A549 (cell line): ENCODE data around the gene SOD3. TPM values are rescaled to one million over a fixed set of nuclear protein-coding genes. Genes with fewer than 3 reads are reported as not detected.

ENCODE experiments used
- ATAC-seq, 2 experiments: fragments of 200-7000 bp in 1 of 2; fragments of >200 bp in 1 of 2; cut with Nextera tagmentation in 1 of 2; cut with Tn5 transposase in 1 of 2; 3 replicates each; pipeline versions ENCODE4 v1.8.0 to v1.9.1; 2018 to 2020; ENCODE audit warnings: mild to moderate bottlenecking in 1 of 2, moderate library complexity in 1 of 2
- CTCF ChIA-PET: fragments of 300-600 bp; sonication (Branson Sonifier 250); formaldehyde crosslinking; extraction: SDS; loops from one replicate; lab custom pipeline; 2021; ENCODE audit warnings: antibody characterized with exemption, inconsistent platforms; lab: Yijun Ruan, JAX
- POLR2A ChIA-PET: fragments of 350-600 bp; formaldehyde crosslinking; extraction: SDS; loops from one replicate; lab custom pipeline; 2021; ENCODE audit warnings: antibody characterized with exemption, inconsistent platforms; lab: Yijun Ruan, JAX
- DNase-seq, 2 experiments: peaks; one replicate each; pipeline versions ENCODE4 v3.0.0 to v3.0.0-alpha.2; 2011 to 2016; ENCODE audit warnings: low read depth in 1 of 2, low spot score in 1 of 2
- FAIRE-seq: peaks from 2 replicates; lab custom pipeline; 2011; peaks lifted over from hg19 to GRCh38; lab: Jason Lieb, UNC
- H3K27ac ChIP-seq, 2 experiments: fragments of >200 bp; sonication (Bioruptor Twin); formaldehyde crosslinking; 3 replicates each; pipeline ENCODE4 v1.5.1; 2016 to 2017
- H3K4me1 ChIP-seq: fragments of >200 bp; sonication (Bioruptor Twin); formaldehyde crosslinking; 3 replicates; pipeline ENCODE4 v1.6.1; 2016
- H3K4me2 ChIP-seq: fragments of >200 bp; sonication (Bioruptor Twin); formaldehyde crosslinking; 3 replicates; pipeline ENCODE4 v1.6.1; 2016
- H3K4me3 ChIP-seq: fragments of >200 bp; sonication (Bioruptor Twin); formaldehyde crosslinking; 3 replicates; pipeline ENCODE4 v1.5.1; 2016
- H3K9me3 ChIP-seq: fragments of >200 bp; sonication (Bioruptor Twin); formaldehyde crosslinking; 3 replicates; pipeline ENCODE4 v1.6.1; 2016
- E2F6 ChIP-seq: IDR thresholded peaks from 2 replicates; pipeline ENCODE4 v1.6.1; 2012; ENCODE audit warnings: low read depth, borderline replicate concordance
- EHF ChIP-seq: fragments of 250-450 bp; sonication (Bioruptor Pico); IDR thresholded peaks from 2 replicates; pipeline ENCODE4 v1.5.0; 2020; ENCODE audit warnings: mild to moderate bottlenecking
- EP300 ChIP-seq, 2 experiments: fragments of >200 bp; sonication (Bioruptor Twin); formaldehyde crosslinking; IDR thresholded peaks; 2 replicates in 1 of 2; 3 replicates in 1 of 2; pipeline ENCODE4 v1.6.1; 2016 to 2017
- FOSL2 ChIP-seq, 2 experiments: fragments of 450-650 bp in 1 of 2; fragments of >200 bp in 1 of 2; sonication (Bioruptor Twin) in 1 of 2; formaldehyde crosslinking; IDR thresholded peaks; 2 replicates each; pipeline versions ENCODE4 v1.5.0 to v1.6.1; 2016 to 2020; ENCODE audit warnings: mild to moderate bottlenecking in 1 of 2, moderate library complexity in 1 of 2
- HOXA7 ChIP-seq: fragments of 250-450 bp; sonication (Bioruptor Pico); IDR thresholded peaks from 2 replicates; pipeline ENCODE4 v1.5.0; 2020; ENCODE audit warnings: mild to moderate bottlenecking, moderate library complexity
- JUN ChIP-seq, 2 experiments: fragments of >200 bp; sonication (Bioruptor Twin); formaldehyde crosslinking; IDR thresholded peaks; 2 replicates in 1 of 2; 3 replicates in 1 of 2; pipeline ENCODE4 v1.6.1; 2016 to 2017
- JUNB ChIP-seq: fragments of >200 bp; sonication (Bioruptor Twin); formaldehyde crosslinking; IDR thresholded peaks from 2 replicates; pipeline ENCODE4 v1.6.1; 2016
- MAFK ChIP-seq: fragments of 450-650 bp; IDR thresholded peaks from 2 replicates; pipeline ENCODE4 v1.6.1; 2014; ENCODE audit not compliant: partially characterized antibody
- MAZ ChIP-seq: fragments of 150-350 bp; IDR thresholded peaks from 2 replicates; pipeline ENCODE4 v1.6.1; 2014; ENCODE audit warnings: antibody characterized with exemption, low read depth, low read length, borderline replicate concordance
- NFE2L2 ChIP-seq: fragments of 150-350 bp; conservative IDR thresholded peaks from 2 replicates; pipeline ENCODE4 v1.6.1; 2014; ENCODE audit warnings: low read length
- NPAS2 ChIP-seq: fragments of 250-450 bp; sonication (Bioruptor Pico); IDR thresholded peaks from 2 replicates; pipeline ENCODE4 v1.8.0; 2022; ENCODE audit warnings: mild to moderate bottlenecking, moderate library complexity, borderline replicate concordance
- NR3C1 ChIP-seq: fragments of >200 bp; sonication (Bioruptor Twin); formaldehyde crosslinking; IDR thresholded peaks from 3 replicates; pipeline ENCODE4 v1.6.1; 2017
- PHF8 ChIP-seq: fragments of 200-600 bp; sonication (generic); IDR thresholded peaks from 2 replicates; pipeline ENCODE4 v1.6.1; 2016; ENCODE audit warnings: low read depth, mild to moderate bottlenecking, antibody characterized with exemption, moderate library complexity, borderline replicate concordance
- POLR2A ChIP-seq: IDR thresholded peaks from 2 replicates; pipeline ENCODE4 v1.6.1; 2012; ENCODE audit warnings: mild to moderate bottlenecking, low read length
- POLR2AphosphoS2 ChIP-seq: conservative IDR thresholded peaks from 2 replicates; pipeline ENCODE4 v1.6.1; 2012; ENCODE audit warnings: low read length, improper control_type of control experiment, inconsistent platforms
- RARB ChIP-seq: fragments of 250-450 bp; sonication (Bioruptor Pico); IDR thresholded peaks from 2 replicates; pipeline ENCODE4 v1.8.0; 2021; ENCODE audit warnings: mild to moderate bottlenecking, moderate library complexity
- RNF2 ChIP-seq: fragments of 200-600 bp; sonication (generic); IDR thresholded peaks from 2 replicates; pipeline ENCODE4 v1.6.1; 2016; ENCODE audit warnings: low read depth, mild to moderate bottlenecking, antibody characterized with exemption, moderate library complexity, borderline replicate concordance
- SREBF2 ChIP-seq: fragments of 450-650 bp; IDR thresholded peaks from 2 replicates; pipeline ENCODE4 v1.6.1; 2014; ENCODE audit warnings: mild to moderate bottlenecking, moderate library complexity
- ZNF302 ChIP-seq: fragments of 250-450 bp; sonication (Bioruptor Pico); IDR thresholded peaks from 2 replicates; pipeline ENCODE4 v1.9.0; 2021; ENCODE audit warnings: inconsistent platforms, mild to moderate bottlenecking, moderate library complexity
- ZSCAN20 ChIP-seq: fragments of 250-450 bp; sonication (Bioruptor Pico); IDR thresholded peaks from 2 replicates; pipeline ENCODE4 v1.8.0; 2022; ENCODE audit warnings: mild to moderate bottlenecking, moderate library complexity
- WGBS: methylation state at CpG from one replicate; pipeline ENCODE4 v1.1.6; 2017; ENCODE audit errors: missing lambda C conversion rate; 5-methylcytosine and 5-hydroxymethylcytosine counted together
- polyA plus RNA-seq, 4 experiments: library from polyadenylated mRNA; depleted of rRNA in 3 of 4; stranded (reverse); fragments of >200 nt; fragmentation: RNase III in 1 of 4; extraction: RNeasy Plus Mini Kit Qiagen cat#74134 plus additional on column Dnase treatment in 1 of 4; gene quantifications; 2 replicates in 3 of 4; 3 replicates in 1 of 4; pipeline ENCODE4 v1.2.3, GENCODE V29; 2011 to 2017
- TF ChIP-seq, protein P1 (sequence below): fragments of 200-600 bp; sonication (generic); IDR thresholded peaks from 2 replicates; pipeline ENCODE4 v1.6.1; 2016; ENCODE audit warnings: antibody characterized with exemption, mild to moderate bottlenecking, moderate library complexity

The SOD3 gene
- polyA plus RNA-seq, 2 of the 4 experiments (the other 2 are of a cell fraction): not detected

DNA sequence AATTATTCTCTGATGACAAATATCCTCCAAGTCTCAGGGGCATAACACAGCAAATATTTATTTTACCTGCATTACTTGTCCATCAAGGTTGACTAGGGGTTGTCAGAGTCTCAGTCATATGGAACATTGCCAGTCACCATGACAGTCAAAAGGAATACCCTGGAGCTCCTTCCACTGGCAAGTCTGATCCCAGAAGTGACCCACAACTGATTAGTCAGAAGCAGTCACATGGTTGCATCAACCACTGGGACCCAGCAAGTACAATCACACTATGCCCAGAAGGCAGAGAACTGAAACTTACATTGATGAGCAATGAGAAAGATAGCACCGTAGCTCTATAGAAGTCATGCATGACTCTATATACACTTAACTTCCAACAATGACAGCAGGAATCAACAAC lies 41.9 kb upstream of the SOD3 start:
- peak overlapping the region; percentile 35 to 36; a peak in 4 of 6 replicates for H3K27ac ChIP-seq
- no peak overlapping the region for H3K4me3 ChIP-seq
- H3K4me1 ChIP-seq: peaks cover 17% of the 10 kb centered on the region; the same call in 1 of the 3 replicates
- POLR2A ChIA-PET: no interaction called here
- CTCF ChIA-PET: no interaction called here
- H3K9me3 ChIP-seq: peaks cover 6% of the 10 kb centered on the region; the same call in 1 of the 3 replicates
- peak overlapping the region; percentile 30 for H3K4me2 ChIP-seq
- FAIRE-seq: peak; percentile 59
- ATAC-seq: peak; percentile 88 to 96
- peak; percentile 38 to 79 for DNase-seq
- TF ChIP-seq FOSL2 (IDR thresholded peaks at IDR 0.05) (no peak), FOSL2 (CRISPR knock-in tag; IDR thresholded peaks at IDR 0.05) (peak; percentile 41), JUNB (0 out of 2 replicates have a peak, but pooled peaks have one; percentile 35), MAFK (peak; percentile 17), NFE2L2 (peak; percentile 45; the same call in 1 of the 2 replicates), POLR2A (no peak)
- 0% methylated on average over 1 of the region's 1 CpG for WGBS

DNA sequence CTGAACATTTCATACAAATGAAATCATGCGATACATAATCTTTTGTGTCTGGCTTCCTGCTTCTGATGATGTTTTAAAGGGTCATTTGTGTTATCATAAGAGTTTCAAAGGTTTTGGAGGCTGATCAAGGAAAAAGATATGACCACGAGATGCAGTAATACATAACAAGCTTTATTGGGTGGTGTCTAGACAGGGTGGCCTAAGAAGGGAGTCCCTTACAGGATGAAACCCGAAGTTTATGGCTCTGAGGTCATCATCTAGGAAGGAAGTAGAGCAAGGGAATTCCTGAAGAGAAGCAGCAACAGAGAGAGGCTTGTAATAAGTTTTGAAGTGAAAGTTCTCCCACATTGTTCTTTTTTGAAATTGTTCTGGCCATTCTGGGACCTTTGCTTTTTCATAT lies 40.8 kb upstream of the SOD3 start:
- Histone ChIP-seq H3K4me2 (no peak overlapping the region), H3K4me3 (no peak overlapping the region), H3K4me1 (peaks cover 17% of the 10 kb centered on the region; the same call in 1 of the 3 replicates), H3K9me3 (peaks cover 6% of the 10 kb centered on the region; the same call in 2 of the 3 replicates), H3K27ac (peak overlapping the region in 1 of 2 experiments; percentile 35; a peak in 1 of 6 replicates)
- ChIA-PET CTCF (no interaction called here), POLR2A (interaction anchor here (1.4 kb wide), 1 partner anchor 9 kb away, joined by 3 read pairs; no protein-coding TSS in a partner anchor)
- no peak; a peak in 1 of 6 replicates for ATAC-seq
- no peak for TF ChIP-seq SREBF2
- TF ChIP-seq HOXA7 (CRISPR knock-in tag): no peak
- no peak for TF ChIP-seq RNF2
- no peak for TF ChIP-seq NPAS2 (CRISPR knock-in tag)
- no peak for TF ChIP-seq MAZ
- no peak for TF ChIP-seq PHF8
- TF ChIP-seq ZSCAN20: no peak
- TF ChIP-seq EHF (CRISPR knock-in tag): no peak
- no peak for TF ChIP-seq FOSL2 (IDR thresholded peaks at IDR 0.05)
- no peak for TF ChIP-seq FOSL2 (CRISPR knock-in tag; IDR thresholded peaks at IDR 0.05)
- TF ChIP-seq EP300 (IDR thresholded peaks at IDR 0.05): no peak
- TF ChIP-seq NR3C1: no peak
- no peak for TF ChIP-seq RARB (CRISPR knock-in tag)
- TF ChIP-seq POLR2AphosphoS2: no peak
- TF ChIP-seq, protein P1, sequence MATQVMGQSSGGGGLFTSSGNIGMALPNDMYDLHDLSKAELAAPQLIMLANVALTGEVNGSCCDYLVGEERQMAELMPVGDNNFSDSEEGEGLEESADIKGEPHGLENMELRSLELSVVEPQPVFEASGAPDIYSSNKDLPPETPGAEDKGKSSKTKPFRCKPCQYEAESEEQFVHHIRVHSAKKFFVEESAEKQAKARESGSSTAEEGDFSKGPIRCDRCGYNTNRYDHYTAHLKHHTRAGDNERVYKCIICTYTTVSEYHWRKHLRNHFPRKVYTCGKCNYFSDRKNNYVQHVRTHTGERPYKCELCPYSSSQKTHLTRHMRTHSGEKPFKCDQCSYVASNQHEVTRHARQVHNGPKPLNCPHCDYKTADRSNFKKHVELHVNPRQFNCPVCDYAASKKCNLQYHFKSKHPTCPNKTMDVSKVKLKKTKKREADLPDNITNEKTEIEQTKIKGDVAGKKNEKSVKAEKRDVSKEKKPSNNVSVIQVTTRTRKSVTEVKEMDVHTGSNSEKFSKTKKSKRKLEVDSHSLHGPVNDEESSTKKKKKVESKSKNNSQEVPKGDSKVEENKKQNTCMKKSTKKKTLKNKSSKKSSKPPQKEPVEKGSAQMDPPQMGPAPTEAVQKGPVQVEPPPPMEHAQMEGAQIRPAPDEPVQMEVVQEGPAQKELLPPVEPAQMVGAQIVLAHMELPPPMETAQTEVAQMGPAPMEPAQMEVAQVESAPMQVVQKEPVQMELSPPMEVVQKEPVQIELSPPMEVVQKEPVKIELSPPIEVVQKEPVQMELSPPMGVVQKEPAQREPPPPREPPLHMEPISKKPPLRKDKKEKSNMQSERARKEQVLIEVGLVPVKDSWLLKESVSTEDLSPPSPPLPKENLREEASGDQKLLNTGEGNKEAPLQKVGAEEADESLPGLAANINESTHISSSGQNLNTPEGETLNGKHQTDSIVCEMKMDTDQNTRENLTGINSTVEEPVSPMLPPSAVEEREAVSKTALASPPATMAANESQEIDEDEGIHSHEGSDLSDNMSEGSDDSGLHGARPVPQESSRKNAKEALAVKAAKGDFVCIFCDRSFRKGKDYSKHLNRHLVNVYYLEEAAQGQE: no peak
- 34% methylated on average over 3 of the region's 3 CpGs for WGBS
- FAIRE-seq: no peak
- peak in 1 of 2 experiments; percentile 29 for DNase-seq

GRCh38 chr4:24763631-24764297 lies 31.6 kb upstream of the SOD3 start:
- DNase-seq: peak in 1 of 2 experiments; percentile 18
- ChIA-PET CTCF (no interaction called here), POLR2A (interaction anchor here (0.6 to 1.1 kb wide), 2 partner anchors 9 to 613 kb away, joined by 3 read pairs; partner anchors contain the start of gene ANAPC4)
- Histone ChIP-seq H3K27ac (peak overlapping the region in 1 of 2 experiments; percentile 25; a peak in 2 of 6 replicates), H3K9me3 (no peaks in the 10 kb centered on the region; the same call in 2 of the 3 replicates), H3K4me2 (peak overlapping the region; percentile 57), H3K4me3 (no peak overlapping the region), H3K4me1 (peaks cover 12% of the 10 kb centered on the region; the same call in 1 of the 3 replicates)
- peak; percentile 56 to 64; a peak in 5 of 6 replicates for ATAC-seq
- WGBS: 17% methylated on average over 5 of the region's 5 CpGs
- no peak for TF ChIP-seq E2F6
- no peak for TF ChIP-seq JUN (IDR thresholded peaks at IDR 0.05)
- no peak for TF ChIP-seq ZNF302 (CRISPR knock-in tag)
- no peak for FAIRE-seq
